GM18868 (cell line): ENCODE measurements around the gene PPARG.
"Not testable (repeated sequence)": the region's sequence is repeated elsewhere in the genome, so short reads cannot be mapped to it uniquely, and the experiment has no call there.

ENCODE experiments used
- ATAC-seq: cut with Tn5 transposase; IDR thresholded peaks from one replicate; pipeline ENCODE4 v1.9.1; 2021; ENCODE audit warnings: mild to moderate bottlenecking, moderate library complexity; ENCODE audit not compliant: unreplicated experiment

The PPARG gene

DNA sequence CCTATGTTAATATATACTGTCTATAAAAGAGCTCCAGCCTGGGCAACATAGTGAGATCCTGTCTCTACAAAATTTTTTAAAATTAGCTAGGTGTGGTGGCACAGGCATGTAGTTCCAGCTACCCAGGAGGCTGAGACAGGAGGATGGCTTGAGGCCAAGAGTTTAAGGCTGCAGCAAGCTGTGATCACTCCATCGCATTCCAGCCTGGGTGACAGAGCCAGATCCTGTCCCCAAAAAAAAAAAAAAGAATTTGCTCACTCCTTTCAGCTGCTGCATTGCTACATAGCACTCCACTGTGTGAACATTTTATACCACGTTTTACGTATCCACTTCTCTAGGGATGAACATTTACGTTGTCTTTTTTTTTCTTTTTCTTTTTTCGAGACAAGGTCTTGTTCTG is 189.5 kb downstream of the PPARG start:
- ATAC-seq: no peak

DNA sequence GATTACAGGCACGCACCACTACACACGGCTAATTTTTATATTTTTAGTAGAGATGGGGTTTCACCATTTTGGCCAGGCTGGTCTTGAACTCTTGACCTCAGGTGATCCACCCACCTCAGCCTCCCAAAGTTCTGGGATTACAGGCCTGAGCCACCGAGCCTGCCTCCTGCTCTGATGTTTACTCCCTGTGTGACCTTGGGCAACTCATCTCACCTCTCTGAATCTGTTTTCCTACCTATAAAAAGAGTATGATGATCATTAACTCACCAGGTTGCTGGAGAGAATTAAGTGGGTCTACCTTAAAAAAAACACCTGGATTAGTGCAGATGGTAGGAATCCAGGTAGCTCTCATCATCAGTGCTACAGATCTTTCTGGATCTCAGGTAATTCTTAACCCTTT is 190.3 kb downstream of the PPARG start:
- not testable (repeated sequence) for ATAC-seq

DNA sequence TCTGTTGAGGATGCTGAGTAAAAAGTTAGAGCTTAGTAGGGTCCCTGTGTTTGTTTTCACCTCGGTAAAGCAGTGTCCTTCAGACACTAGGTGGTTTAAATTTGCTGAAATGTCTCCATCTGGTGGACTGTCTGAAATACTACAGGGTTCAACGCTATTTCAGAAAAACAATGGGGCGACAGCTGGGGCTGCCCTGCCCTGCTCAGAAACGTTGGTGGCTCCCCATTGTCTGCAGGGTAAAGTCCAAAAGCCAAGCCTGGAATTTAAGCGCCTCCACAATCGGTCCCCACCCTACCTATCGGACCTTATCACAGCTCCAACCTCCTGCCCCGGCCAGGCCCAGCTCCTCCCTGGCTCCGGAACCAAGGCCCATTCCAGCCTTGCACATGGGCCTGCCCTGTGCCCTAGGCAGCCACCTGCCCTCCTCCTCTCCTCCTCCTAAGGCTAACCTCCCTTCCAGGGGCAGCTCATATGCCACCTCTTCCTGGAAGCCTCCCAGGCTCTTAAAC is 191.1 kb downstream of the PPARG start:
- ATAC-seq: peak; percentile 23

DNA sequence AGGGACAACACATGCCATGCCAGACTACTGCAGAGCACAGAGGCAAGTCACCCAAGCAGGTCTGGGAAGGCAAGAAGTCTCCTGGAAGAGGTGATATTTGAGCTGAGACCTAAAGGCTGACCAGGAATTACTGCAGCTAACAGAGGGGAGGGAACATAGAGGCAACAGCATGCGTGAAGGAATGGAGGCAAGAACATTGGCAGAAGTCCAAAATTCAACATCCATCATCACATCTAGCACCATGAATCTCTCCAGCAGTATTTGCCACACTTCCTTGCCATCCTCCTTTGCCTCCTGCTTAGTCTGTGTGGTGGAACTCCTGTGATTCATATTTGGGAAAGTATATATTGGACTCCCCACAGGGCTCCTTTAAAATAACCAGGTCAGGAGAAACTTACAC is 194.5 kb downstream of the PPARG start:
- ATAC-seq: no peak

DNA sequence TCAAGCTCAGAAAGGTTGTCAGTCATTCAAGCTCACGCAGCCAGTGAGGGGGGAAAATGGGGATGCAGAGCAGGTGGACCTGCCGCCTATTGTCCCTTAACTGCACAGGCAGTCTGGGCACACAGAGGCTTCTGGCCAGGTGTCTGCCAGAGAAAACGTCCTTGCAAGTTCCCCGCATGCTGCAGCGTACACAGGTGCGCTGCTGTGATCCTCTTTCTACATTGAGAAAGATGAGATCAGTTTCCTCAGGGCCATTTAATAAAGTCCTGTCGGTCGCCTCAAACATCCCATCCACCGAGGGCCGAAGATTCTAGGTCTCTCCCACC is 195.0 kb downstream of the PPARG start:
- no peak for ATAC-seq
